GM18511 (cell line): ENCODE measurements around the gene SFRP2.

Source experiments
- ATAC-seq: cut with Tn5 transposase; IDR thresholded peaks from one replicate; pipeline ENCODE4 v1.9.1; 2021; ENCODE audit warnings: mild to moderate bottlenecking, moderate library complexity; ENCODE audit not compliant: unreplicated experiment

Gene SFRP2

DNA sequence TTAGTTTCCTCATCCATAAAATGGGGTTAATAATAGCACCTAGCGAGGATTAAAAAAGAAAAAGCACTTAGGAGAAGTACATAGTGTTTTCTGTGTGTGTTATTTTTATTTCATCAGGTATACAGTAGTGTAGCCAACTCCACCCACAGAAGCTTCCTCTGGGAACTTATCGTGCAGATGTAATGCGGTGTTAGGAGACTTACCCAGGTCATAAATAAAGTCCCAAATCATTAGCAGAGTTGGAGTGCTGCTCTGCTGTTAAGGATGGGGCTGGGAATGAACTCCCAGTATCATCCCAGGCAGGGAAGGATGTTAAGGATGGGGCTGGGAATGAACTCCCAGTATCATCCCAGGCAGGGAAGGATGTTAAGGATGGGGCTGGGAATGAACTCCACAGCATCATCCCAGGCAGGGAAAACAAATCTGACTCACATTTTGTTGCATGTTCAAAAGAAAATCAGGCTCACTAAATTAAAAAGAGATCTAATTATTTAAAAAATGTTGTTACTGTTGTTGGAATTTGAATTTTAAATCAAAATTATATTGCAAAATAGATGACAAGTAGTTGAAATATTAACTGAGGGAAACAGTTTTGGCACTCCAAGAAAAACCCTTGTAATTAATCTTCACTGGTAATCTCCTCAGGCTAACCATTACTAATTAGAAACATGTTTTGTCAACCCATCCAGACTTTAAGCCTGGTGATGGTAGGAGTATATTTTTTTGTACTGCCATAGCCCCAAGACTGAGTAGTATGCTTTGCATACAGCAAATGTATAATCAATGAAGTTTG lies 10.2 kb upstream of the SFRP2 start:
- no peak for ATAC-seq

DNA sequence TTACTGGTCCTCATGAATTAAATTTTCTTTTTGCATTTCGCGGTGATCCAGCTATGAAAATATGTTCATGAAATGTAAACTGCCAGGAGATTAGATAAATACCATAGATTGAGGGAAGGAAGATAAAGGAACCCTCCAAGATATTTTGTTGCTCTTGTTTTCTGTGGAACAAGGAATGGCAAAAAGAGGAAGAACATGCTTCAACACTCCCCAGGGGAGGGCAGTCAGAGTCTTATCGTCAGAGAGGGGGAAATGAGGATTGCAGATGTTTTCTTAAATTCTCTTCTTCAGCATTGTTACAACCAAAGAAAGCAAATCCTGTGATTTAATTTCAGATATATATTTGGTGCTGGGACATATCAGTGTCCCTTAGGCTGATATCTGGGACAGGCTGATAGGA lies 9.5 kb upstream of the SFRP2 start:
- ATAC-seq, result no peak

DNA sequence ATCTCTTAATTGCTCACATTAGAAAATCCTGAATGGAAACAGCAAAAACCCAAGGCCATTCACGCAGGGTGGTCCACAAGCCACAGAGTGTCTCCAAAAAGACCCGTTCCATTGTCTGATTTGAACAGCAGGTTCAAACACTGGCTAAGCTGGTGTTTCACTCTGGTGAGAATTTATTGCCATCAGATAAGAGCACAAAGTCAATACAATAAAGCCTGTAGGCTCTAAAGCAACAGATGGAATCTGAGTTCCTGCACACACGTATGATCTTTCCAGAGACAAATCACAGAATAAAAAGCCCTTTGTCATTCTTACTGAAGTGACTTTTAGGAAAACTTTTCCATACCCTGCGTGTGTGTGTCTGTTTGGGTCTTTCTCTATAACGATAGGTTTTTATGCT lies 5.1 kb upstream of the SFRP2 start:
- ATAC-seq, result no peak

DNA sequence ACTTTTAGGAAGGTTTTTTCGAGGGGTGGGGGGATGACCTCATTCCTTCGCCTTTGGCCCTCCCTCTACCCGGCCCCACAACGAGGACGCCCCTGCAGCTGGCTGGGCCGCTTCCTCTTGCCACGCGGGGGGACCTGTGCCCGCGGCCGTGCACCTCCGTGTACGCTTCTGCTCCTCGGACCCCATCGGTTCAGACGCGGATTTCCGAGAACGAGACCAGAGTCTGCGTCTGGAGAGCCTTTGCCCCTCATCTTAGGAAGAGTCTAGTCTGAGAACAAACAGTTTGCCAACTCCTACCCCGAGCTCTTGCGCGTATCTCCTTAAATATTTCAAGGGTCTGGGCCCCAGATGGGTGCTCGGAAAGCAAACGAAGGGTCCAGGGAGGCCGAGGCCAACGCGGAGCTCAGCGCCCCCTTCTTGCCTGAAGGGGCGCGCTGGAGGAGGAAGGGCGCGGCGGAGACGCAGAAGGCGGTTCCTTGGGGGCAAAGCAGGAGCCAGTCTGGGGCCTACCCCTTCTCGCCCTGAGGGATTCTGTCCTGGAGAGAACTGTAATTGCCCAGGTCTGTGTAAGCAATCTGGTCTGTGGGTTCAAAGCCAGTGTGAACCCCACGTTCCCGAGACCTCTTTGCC lies 3.9 kb upstream of the SFRP2 start:
- ATAC-seq, result peak; percentile 26

DNA sequence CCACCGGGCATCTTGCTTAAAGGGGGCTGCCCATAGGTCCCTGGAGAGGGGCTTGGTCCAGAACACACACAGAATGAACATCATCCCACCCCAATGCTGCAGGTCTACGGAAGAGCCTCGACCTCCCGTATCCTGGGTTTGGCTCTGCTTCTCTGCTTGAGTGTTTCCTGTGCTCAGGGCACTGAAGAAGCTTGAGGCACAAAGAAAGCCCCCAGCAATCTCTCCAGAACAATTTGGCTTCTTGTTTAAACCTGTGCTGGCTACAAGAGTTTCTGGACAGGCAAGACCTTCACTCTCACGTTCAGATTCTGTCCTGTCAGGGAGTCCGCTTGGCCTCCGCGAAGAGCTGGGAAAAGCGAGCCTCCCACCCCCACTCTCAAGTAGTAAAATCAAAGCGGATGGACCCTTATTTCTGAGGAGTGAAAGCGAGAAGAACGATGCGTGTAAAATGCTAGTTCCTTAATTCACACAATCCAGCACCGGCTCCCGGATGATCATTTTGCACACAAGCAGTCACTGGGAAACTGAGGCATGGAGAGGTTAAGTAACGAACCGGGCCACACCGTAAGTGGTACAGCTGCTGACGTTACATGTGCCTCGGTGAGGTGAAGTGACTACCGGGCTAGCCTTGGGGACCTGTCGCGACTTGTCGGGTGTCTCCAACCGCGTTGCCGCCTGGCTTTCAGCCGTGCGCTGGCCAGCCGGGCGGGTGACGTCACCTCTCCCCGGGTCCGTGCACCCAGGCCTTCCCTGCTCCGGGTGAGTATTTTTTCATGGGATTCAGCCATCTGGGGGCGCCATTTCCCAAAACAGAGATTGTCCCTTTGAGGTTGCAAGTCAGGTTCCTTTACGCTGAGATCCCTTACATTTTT lies 3.1 kb upstream of the SFRP2 start:
- peak; percentile 42 for ATAC-seq

DNA sequence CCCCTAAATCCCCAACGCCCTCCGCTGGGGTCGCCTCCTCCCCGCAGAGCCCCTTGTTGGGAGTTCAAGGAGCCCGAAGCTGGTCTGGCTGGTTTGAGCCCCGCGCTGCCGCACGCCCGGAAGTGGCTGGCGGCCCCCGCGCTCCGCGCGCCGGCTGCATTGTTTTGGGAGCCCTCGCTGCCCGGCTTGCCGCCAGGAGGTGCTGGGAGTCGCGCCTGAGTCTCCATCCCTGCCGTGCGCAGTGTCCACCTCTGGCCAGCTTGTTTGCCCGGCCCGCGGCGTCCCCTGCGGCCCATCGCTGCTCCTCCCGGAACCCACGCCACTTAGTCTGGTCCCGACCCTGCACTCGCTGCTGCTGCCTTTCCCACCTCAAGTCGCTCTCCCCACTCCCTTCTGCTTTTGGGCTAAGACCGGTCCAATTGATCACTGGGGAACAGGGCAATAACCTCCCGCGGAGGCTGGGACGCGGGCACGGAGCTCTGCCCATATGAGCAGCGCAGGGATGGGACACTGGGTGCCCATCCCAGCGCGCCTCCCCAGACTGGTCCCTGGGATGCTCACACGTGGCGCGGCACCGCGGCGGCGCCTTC lies 2.2 kb upstream of the SFRP2 start:
- peak; percentile 42 for ATAC-seq

DNA sequence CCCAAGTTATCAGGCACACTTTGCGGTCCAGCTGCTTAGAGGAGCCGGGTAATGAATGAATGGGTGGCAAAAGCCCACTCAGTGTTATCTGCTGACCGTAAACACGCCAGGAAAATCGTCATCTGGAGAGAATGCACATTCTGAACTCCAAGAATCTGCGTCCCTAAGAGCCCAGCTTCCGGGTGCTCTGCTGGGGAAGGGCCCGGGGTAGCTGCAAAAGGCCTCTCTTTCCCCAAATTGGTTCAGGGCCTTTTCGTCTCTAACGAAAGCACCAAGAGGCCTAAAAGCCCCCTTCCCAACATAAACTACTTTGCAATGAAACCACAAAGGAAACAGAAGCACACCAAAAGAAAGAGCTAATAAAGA lies 1.6 kb upstream of the SFRP2 start:
- ATAC-seq, result no peak

DNA sequence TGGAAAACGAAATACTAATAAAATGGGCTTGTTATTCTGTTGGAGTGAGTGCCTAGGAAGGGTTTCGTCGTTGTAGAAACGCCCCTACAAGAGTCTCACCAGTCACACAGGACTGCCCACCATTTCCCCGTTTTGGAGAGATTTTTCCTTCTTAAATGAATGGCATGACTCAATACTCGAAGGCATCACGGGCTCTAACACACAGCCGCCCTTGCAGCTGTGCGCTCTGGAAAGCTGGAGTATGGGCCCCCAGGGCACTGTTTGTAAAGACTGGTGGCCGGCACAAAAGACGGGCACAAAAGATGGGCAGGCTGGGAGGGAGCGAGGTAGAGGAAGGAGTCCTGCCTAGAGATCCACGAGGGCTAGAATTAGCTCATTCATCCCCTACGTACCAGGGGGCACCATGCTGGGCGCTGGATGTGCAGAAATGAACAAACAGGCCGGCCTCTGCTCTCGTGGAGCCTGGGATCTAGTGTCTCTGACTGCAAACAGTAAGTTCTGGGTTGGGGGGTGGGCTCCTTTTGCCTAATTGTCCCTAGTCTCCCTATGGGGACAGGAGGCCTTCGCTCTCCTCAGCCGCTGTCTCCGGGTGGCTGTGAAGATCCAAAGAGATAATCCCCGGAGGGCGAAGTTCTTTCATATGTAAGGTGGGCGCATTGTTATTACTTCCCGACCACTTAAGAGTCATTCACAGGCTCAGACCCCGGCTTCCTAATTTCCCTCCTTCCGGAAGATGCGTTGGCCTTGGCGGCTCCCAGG lies 1.0 kb upstream of the SFRP2 start:
- ATAC-seq, result no peak

DNA sequence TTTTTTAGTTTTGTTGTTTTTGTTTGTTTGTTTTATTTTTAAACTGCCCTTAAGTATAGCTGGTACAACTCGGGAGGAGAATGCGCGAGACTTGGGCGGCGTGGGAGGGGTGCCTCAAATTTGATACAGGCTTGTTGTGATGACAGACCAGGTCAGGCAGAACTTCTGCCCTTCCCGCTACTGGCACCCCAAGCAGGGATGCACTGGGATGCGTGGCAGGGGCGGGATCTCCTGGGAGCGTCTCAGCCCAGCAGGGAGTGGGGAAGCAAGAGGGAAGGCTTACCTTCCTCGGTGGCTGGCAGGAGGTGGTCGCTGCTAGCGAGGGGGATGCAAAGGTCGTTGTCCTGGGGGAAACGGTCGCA lies 851 bp downstream of the SFRP2 start:
- ATAC-seq, result no peak

DNA sequence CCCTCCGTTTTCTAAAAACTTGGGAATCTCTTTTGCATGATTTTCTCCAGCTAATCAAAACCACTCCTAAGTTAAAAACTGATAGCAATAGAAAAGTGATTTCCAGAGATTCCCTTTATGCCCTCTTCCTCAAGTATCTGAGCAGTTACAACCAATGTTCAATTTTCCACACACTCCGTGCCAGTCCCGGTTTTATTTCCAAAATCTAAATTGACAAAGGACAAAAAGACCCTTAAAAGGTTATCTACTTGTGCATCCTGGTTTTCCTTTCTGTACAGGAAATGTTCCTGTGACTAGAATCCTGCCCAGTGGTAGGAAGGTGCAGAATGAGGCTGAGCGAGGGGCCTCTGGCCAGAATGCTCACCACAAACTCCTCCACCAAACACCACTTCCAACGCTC lies 1.3 kb downstream of the SFRP2 start:
- no peak for ATAC-seq

DNA sequence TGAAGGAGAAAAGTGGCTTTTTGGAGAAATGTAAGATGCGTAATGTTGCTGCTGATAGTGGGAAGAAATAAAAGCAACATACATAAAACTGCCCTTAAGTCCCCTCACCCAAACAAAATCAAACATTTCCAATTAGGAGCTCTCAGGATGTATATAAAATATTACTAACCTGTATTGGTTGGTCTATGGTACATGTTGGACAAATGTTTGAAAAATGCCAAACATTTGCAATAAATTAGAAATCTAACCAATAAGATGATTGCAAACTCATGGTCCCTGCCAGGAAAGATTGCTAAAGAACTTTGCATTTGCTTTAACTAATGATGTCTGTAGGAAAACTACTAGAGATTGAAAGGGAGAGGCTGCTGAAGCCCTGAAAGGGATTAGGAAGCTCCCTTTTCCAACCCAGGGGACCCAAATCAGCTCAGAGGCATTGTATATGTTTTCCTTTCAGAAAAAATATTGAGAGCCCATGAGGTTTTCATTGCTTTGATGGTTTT lies 1.8 kb downstream of the SFRP2 start:
- no peak for ATAC-seq

DNA sequence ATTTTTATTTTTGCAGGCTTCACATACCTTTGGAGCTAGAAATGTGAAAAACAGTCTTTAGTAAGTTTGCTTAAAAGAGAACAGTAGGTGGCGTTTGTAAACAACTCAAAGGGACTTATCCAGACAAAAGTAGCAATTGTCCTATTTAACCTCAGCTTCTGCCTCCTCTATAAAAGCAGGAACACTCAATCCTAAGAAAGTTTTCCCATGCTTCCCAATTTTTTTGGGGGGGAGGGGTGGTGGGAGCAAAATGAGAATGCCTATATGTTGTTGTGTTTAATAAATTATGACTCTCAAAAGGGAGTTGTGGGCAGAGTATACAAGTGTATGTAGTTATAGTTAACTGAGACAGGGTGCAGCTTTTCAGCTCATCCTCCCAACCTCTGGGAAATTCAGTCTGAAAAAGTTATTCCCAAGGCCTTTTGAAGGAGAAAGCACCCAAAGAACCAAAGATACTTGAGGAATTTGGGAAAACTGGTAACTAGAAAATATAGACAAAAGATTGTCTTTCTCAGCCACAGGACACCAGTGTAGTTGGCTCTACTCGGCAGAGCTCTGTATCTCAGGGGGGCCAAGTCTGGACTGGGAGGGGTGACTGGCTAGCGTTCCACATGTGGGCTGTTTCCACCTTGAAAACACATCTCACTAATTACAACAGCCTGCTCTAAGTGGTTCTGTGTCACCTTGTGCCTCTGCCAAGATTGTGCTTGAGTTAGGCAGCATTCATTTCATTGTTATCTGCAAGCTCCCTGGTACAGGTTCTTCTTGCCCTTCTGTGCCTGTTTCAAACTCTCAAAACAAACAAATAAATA lies 2.8 kb downstream of the SFRP2 start:
- no peak for ATAC-seq

DNA sequence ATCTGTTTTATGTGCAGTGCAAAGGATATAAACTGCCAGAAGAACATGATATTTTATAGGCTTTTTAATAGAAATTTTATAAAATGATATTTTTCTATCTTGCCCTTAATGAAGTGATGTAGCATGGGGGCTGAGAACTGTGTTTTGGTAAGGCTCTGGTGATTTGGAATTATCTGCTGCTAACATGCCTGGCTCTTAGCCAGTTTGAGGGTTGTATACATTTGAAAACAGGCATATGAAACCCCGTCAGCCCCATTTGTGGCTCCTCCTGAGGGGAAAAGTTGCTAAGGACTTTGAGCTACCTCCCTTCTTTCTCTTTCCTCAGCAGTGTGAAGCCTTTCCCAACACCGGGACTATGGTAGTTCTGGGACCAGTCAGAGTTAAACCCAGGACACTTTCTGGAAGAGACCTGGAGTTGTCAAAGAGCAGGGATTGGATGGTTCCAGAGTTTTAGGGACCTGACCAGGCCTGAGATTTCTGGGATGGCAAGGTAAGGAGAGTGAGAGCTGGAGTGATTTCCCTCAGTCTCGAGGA lies 4.7 kb downstream of the SFRP2 start:
- no peak for ATAC-seq

DNA sequence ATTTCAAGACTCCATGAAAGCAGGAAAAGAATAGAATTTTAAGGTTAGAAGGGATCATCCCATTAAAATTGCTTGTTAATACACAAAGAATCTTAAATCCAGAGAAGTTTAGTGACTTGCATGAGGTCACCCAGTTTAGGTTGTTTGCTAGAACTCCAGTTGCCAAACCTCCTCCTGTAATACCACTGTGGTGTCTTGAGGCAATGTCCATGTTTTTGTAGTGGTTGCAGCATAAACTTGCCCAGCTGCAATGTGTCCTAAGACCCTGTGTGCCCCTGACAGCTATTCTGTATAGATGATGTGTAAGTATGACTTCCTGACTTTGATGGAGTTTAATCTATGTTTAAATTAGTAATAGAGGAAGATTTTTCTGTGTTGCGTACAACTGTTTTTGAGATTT lies 6.3 kb downstream of the SFRP2 start:
- ATAC-seq, result no peak

DNA sequence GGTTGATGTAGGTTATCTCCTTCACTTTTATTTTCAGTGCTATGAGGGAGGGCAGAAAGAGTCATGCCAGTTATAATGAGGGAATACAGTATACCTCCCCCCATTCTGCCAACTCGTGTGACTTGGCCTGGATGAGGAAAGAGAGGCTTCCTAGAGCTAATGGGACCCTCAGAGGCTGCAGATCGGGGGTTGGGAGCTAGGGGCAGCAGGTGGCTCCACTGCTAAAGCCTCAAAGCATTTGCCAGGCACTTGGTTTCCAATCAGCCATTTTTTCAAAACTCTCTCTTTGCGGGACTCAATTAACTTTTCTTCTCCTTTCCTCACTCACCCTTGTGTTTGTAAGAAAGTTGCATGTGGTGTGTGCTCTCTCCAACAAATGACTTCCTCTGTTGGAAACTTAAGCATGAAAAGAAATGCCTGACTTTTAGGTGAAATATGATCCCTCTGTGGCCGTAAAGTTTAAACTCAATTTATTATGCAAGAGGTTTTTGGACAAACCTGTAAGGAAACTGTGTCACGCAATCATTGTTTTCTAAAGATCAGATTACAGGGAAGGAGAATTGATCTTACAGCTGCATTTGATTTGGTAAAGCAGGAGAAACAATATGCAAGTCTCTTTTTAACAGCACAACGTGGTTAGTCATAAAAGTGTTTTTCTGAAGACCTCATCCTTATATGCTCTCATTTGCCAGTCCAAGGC lies 7.0 kb downstream of the SFRP2 start:
- no peak for ATAC-seq

DNA sequence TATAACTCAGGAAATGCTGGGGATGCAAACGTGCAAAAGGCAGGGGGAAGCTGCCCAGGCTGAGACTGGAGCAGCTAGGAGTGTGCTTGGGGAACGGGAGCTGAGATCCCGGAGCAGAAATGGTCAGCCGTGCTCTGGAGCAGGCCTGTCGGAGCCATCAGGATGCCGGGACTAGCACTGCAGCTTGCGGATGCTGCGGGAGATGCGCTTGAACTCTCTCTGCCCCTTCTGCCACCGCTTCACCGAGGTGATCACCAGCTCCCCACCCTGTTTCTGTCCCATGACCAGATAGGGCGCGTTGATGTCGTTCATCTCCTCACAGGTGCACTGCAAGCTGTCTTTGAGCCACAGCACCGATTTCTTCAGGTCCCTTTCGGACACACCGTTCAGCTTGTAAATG lies 7.6 kb downstream of the SFRP2 start:
- peak; percentile 9 for ATAC-seq

DNA sequence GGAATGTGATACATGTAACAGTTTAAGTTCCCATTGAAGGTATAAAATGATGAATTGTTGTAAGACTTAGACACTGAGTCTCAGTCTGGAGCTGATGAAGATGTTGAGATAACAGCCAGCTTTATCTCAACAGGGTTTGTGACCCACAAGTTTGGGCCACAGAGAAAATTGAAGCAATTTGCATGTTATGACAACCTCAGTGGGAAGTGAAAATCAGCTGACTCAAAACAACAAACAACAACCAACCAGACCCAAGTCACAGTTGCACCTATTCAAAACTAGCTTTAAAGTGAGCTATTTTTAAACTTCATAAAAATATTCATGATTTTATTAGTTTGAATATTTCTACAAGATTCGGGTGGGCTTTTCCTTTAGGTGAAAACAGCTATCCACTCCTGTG lies 8.0 kb downstream of the SFRP2 start:
- ATAC-seq, result peak; percentile 84

DNA sequence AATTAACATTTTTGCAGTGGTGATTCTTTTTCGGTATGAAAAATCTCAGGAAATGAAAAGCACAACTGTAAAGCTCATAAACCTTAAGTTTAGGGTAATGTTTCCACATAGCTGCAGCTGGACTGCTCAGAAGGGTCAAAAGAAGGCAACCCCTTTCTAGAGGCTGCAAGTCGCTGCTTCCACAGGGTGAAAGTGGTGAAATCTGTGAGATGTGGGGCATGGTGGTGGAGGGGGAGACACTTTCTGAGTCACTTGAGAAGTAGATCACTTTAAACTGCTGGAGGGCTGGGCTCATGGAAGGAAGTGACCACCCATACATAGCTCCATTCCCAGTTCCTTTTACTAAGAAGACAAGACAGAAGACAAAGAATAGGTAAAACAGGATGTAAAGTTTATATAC lies 8.7 kb downstream of the SFRP2 start:
- ATAC-seq, result no peak

DNA sequence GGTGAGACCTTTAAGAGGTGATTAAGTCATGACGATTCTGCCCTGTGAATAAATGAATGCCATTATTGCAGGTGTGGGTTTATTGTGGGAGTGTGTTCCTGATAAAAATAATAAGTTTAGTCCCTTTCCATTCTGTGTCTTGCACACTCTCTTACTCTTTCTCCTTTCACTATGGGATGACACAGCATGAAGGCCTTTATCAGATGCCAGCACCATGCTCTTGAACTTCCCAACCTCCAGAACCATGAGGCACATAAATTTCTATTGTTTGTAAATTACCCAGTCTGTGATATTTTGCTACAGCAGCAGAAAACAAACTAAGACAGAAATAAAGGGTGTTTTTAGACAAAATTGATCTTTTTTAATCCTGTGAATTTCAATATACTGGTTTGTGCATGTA lies 10.5 kb downstream of the SFRP2 start:
- no peak for ATAC-seq
